GM23338 (cell line): ENCODE measurements around the gene KRT1. TPM values are rescaled to one million over a fixed set of nuclear protein-coding genes. Genes with fewer than 3 reads are reported as not detected.

Source experiments
- ATAC-seq: fragments of 200-7000 bp; cut with Tn5 transposase; 3 replicates; pipeline ENCODE4 v1.9.1; 2020
- DNase-seq: peaks from one replicate; pipeline ENCODE4 v3.0.0-alpha.2; 2015; ENCODE audit warnings: low spot score
- H2AFZ ChIP-seq: fragments of 200-600 bp; sonication (generic); 2 replicates; pipeline ENCODE4 v1.8.0; 2016; ENCODE audit warnings: antibody characterized with exemption, mild to moderate bottlenecking, moderate library complexity
- H3F3A ChIP-seq: fragments of 200-600 bp; sonication (generic); replicated peaks from 2 replicates; pipeline ENCODE4 v1.8.0; 2017; ENCODE audit warnings: antibody characterized with exemption, mixed run types, low read depth
- H3K27ac ChIP-seq: fragments of 200-600 bp; sonication (generic); 2 replicates; pipeline ENCODE4 v1.6.1; 2016; ENCODE audit warnings: low read depth
- H3K27me3 ChIP-seq: fragments of 200-600 bp; sonication (generic); 2 replicates; pipeline ENCODE4 v1.8.0; 2016; ENCODE audit warnings: mild to moderate bottlenecking, mixed run types, moderate library complexity; ENCODE audit not compliant: insufficient read depth
- H3K36me3 ChIP-seq: fragments of 200-600 bp; sonication (generic); 2 replicates; pipeline ENCODE4 v1.8.0; 2016; ENCODE audit warnings: mild to moderate bottlenecking; ENCODE audit not compliant: insufficient read depth
- H3K4me1 ChIP-seq: fragments of 200-600 bp; sonication (generic); 2 replicates; pipeline ENCODE4 v1.8.0; 2016; ENCODE audit warnings: mild to moderate bottlenecking, moderate library complexity; ENCODE audit not compliant: insufficient read depth
- H3K4me2 ChIP-seq: fragments of 200-600 bp; sonication (generic); 2 replicates; pipeline ENCODE4 v1.7.1; 2017; ENCODE audit warnings: mixed run types
- H3K4me3 ChIP-seq: fragments of 200-600 bp; sonication (generic); 2 replicates; pipeline ENCODE4 v1.6.1; 2016; ENCODE audit warnings: mixed run types
- H3K79me2 ChIP-seq: fragments of 200-600 bp; sonication (generic); replicated peaks from 2 replicates; pipeline ENCODE4 v1.8.0; 2017; ENCODE audit warnings: mild to moderate bottlenecking; ENCODE audit not compliant: insufficient read depth
- H3K9me2 ChIP-seq: fragments of 200-600 bp; sonication (generic); 2 replicates; pipeline ENCODE4 v1.8.0; 2017; ENCODE audit not compliant: insufficient read depth
- H4K20me1 ChIP-seq: fragments of 200-600 bp; sonication (generic); replicated peaks from 2 replicates; pipeline ENCODE4 v1.8.0; 2017; ENCODE audit warnings: mild to moderate bottlenecking; ENCODE audit not compliant: insufficient read depth
- H3K27ac Mint-ChIP-seq: 2 replicates; pipeline ENCODE4 v1.8.0; 2020; ENCODE audit warnings: inconsistent platforms, mild to moderate bottlenecking, moderate library complexity, mixed read lengths
- H3K27me3 Mint-ChIP-seq: 3 replicates; pipeline ENCODE4 v1.8.0; 2022; ENCODE audit warnings: low read depth, mild to moderate bottlenecking, moderate library complexity, mixed read lengths, inconsistent platforms; ENCODE audit not compliant: insufficient read depth, poor library complexity
- H3K36me3 Mint-ChIP-seq: 3 replicates; pipeline ENCODE4 v1.8.0; 2021; ENCODE audit warnings: low read depth, mild to moderate bottlenecking, inconsistent platforms, moderate library complexity, mixed read lengths
- H3K4me1 Mint-ChIP-seq: 3 replicates; pipeline ENCODE4 v1.8.0; 2020; ENCODE audit warnings: mild to moderate bottlenecking, inconsistent platforms, mixed read lengths
- H3K4me3 Mint-ChIP-seq: 3 replicates; pipeline ENCODE4 v1.8.0; 2021; ENCODE audit warnings: moderate library complexity, mild to moderate bottlenecking, inconsistent platforms, mixed read lengths
- H3K9me3 Mint-ChIP-seq: 3 replicates; pipeline ENCODE4 v1.8.0; 2020; ENCODE audit warnings: moderate library complexity, mild to moderate bottlenecking, inconsistent platforms, mixed read lengths
- CREB1 ChIP-seq: fragments of 250-450 bp; sonication (Bioruptor Pico); IDR thresholded peaks from 2 replicates; pipeline ENCODE4 v1.5.0; 2020; ENCODE audit warnings: low read depth, mild to moderate bottlenecking, moderate library complexity
- CTCF ChIP-seq, 2 experiments: fragments of 200-600 bp in 1 of 2; sonication (generic) in 1 of 2; conservative IDR thresholded peaks; 2 replicates each; pipeline versions ENCODE4 v1.5.1 to v1.6.1; 2016 to 2017; ENCODE audit warnings: antibody characterized with exemption in 2 of 2, low read depth in 2 of 2, mild to moderate bottlenecking in 2 of 2, moderate library complexity in 1 of 2
- REST ChIP-seq: IDR thresholded peaks from one replicate; pipeline ENCODE4 v1.6.1; 2018; ENCODE audit warnings: antibody characterized with exemption; ENCODE audit not compliant: unreplicated experiment
- ZNF331 ChIP-seq: fragments of 250-450 bp; sonication (Bioruptor Pico); IDR thresholded peaks from 2 replicates; pipeline ENCODE4 v1.5.0; 2020; ENCODE audit warnings: low read depth, mild to moderate bottlenecking, moderate library complexity
- ZNF462 ChIP-seq: fragments of 250-450 bp; sonication (Bioruptor Pico); IDR thresholded peaks from 2 replicates; pipeline ENCODE4 v1.5.0; 2020; ENCODE audit warnings: mild to moderate bottlenecking, moderate library complexity
- polyA plus RNA-seq: library from polyadenylated mRNA; unstranded; fragments of >200 nt; fragmentation: Nextera tagmentation; extraction: Ambion mirVana; gene quantifications from 2 replicates; pipeline ENCODE4 v1.2.1, GENCODE V29; 2016
- total RNA-seq: library from RNA; depleted of rRNA; stranded (reverse); fragments of >200 nt; shearing (Covaris generic); gene quantifications from 2 replicates; pipeline ENCODE4 v1.2.3, GENCODE V29; 2014

The KRT1 gene
- total and polyA plus RNA-seq, 2 experiments from 2014 or later, result not detected

- TF ChIP-seq ZNF462 (CRISPR knock-in tag) (no peak), CTCF (conservative IDR thresholded peaks at IDR 0.05; ENCODE audit: low read depth in 2 of 2) (no peak)
Observed at GRCh38 chr12:52703424-52703823, 23.2 kb upstream of the KRT1 start, which contains the start of gene KRT77 (continued).

- Mint-ChIP-seq H3K9me3 (no peaks in the 10 kb centered on the region), H3K27ac (no peak overlapping the region), H3K4me1 (peaks cover 14% of the 10 kb centered on the region), H3K36me3 (no peaks in the 10 kb centered on the region), H3K4me3 (no peak overlapping the region), H3K27me3 (peaks cover 6% of the 10 kb centered on the region)
- DNase-seq (no peak), ATAC-seq (no peak)
- Histone ChIP-seq H3K4me1 (peaks cover 7% of the 10 kb centered on the region; the same call in 1 of the 2 replicates), H3K27ac (no peak overlapping the region), H4K20me1 (no peaks in the 10 kb centered on the region), H3K4me2 (no peak overlapping the region), H3F3A (no peaks in the 10 kb centered on the region), H2AFZ (no peak overlapping the region), H3K79me2 (no peaks in the 10 kb centered on the region), H3K27me3 (no peaks in the 10 kb centered on the region), H3K9me2 (no peaks in the 10 kb centered on the region), H3K4me3 (no peak overlapping the region), H3K36me3 (no peaks in the 10 kb centered on the region)
- TF ChIP-seq REST (no peak), CTCF (conservative IDR thresholded peaks at IDR 0.05; ENCODE audit: low read depth in 2 of 2) (no peak), ZNF331 (CRISPR knock-in tag) (no peak), CREB1 (CRISPR knock-in tag) (no peak)
Observed at GRCh38 chr12:52702338-52702737, 22.1 kb upstream of the KRT1 start.
